T follicular helper cell (primary cell): ENCODE data around the gene CNBD2.
"Not testable (repeated sequence)": the region's sequence is repeated elsewhere in the genome, so short reads cannot be mapped to it uniquely, and the experiment has no call there.

ENCODE experiments used
- DNase-seq: peaks from one replicate; pipeline ENCODE4 v3.0.0-alpha.2; 2020; ENCODE audit warnings: low read depth

The CNBD2 gene

DNA sequence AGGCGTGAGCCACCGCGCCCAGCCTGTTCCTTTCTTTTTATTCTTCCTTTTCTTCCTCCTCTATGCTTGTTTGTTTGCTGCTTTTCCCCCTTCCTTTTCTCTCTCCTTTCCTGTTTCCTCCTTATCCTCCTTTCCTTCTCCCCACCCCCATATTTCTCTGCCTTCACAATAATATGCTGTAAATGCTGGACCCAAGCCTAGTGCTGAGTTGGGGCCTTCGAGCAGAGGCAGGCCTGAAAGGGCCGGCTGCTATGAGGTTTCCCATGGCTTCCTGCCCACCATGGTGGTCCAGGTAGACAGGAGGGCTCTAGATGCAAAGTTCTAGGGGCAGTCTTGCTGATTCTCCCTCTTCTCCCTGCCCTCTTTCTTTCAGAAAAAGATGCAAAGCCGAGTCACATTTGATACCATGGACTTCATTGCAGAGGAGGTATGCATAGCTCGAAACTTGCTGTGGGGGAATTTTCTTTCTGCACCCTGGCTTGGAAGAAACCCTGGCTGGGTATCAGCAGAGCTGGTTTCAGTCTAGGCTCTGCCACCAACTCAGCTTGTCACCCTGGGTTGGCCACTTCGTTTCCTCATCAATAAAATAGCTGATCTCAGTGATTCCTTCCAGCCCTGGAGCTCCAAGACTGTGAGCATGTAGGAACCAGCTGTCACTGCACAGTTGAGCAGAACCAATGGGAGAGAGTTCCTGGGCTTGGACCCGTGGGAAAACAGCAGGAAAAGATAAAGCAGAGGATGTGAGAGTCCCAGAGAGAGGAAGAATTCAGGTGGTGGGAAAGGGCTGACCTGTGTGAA lies 7.4 kb downstream of the CNBD2 start:
- no peak for DNase-seq

DNA sequence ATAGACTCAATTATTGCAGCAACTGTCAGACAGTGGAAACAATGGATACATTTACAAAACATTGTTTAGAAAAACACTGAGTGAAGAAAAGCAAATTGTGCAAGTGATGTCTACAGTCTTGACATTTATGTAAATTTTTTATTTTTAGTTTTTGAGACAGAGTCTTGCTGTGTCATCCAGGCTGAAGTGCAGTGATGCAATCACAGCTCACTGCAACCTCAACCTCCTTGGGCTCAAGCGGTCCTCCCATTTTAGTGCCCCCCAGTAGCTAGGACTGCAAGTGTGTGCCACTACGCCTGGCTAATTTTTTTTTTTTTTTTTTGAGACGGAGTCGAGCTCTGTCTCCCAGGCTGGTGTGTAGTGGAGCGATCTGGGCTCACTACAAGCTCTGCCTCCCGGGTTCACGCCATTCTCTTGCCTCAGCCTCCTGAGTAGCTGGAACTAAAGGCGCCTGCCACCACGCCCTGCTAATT lies 9.7 kb downstream of the CNBD2 start:
- DNase-seq = no peak

GRCh38 chr20:35979544-35979943 lies 11.2 kb downstream of the CNBD2 start:
- DNase-seq = no peak

DNA sequence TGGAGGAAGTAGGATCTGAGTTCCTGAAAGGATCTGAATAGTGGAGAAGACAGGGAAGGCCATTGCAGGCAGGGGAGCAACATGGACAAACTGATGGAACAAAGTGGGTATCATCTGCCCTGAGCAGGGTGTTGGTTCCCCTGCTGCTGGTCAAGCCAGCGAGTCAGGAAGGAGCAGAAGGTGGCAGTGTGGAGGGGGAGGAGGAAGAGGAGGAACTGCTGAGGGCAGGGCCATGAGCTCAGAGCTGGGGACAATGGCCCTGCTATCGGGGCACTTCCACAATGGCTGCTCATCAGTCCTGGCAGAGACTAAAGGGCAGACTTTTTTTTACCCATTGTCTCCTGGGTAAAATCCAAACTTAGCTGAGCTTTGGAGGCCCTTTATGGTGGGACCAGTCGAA lies 13.6 kb downstream of the CNBD2 start:
- no peak for DNase-seq

- no peak for DNase-seq
Observed at GRCh38 chr20:35984382-35984781, 16.0 kb downstream of the CNBD2 start.

DNA sequence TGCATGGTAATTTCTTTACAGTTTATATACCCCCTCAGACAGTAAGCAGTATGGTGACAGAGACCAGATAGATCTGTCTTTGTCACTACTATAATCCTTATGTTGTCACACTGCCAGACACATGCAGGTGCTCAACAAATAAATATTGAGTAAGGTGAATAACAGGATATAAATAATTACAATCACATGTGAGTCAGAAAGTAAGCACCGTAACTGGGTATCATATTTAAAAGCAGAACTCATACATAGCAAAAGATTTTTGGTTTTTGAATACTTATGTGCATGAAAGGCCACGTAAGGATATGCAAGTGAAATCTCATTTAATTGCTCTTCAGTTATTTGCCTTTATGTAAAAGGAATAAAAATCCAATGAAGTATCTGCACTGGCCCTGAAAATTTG lies 17.4 kb downstream of the CNBD2 start:
- DNase-seq = no peak

DNA sequence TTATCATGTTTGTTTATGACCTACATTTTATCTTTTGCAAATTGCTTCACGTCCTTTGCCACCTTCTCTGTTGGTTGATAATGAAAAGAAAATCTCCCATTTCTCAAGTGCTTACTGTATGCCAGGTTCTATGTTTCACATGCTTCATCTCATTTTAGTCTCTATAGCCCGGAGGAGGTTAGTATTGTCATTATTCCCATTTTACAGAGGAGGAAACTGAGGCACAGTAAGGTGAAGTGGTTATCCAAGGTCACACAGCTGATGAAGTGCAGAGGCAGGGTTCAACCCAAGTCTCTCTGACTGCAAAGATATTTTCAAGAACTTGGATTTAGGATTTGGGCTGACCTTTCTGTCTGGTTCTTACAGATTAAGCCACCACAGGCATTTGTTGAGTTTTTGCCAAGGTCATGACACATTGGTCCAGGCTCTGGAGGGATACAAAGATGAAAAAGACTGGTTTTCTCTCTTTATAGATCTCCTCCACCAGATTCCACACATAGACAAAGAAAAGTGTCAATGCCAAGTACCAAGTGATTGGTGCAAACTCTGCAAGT lies 20.6 kb downstream of the CNBD2 start:
- no peak for DNase-seq

GRCh38 chr20:35991142-35991771 lies 22.9 kb downstream of the CNBD2 start:
- DNase-seq = no peak

DNA sequence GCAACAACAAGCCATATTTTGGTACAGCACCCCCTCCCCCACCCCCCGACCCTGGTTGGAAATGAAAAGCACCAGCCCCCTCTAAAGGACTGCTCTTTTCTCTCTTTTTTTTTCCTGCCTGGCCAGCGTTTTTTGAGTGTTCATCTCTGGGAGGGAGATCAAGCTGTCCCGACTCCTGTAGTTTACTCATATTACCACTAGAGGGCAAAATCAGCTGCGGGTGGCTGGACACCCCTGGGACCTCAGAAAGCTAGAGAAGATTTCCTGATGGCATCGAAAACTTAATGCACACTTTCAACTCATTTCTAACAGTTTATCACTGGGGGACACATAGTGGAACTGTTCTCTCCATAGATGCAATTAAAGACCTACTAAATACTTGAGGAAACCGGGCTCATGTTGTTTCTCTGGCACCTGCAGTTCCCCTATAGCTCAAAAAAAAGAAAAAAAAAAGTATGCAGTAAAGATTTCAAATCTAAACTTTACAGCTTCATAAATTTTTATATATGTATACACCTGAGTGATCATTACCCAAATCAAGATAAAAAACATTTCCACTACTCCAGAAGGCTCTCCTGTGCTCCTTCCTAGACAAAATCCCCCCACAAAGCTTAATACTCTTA lies 24.4 kb downstream of the CNBD2 start:
- DNase-seq = peak; percentile 17

DNA sequence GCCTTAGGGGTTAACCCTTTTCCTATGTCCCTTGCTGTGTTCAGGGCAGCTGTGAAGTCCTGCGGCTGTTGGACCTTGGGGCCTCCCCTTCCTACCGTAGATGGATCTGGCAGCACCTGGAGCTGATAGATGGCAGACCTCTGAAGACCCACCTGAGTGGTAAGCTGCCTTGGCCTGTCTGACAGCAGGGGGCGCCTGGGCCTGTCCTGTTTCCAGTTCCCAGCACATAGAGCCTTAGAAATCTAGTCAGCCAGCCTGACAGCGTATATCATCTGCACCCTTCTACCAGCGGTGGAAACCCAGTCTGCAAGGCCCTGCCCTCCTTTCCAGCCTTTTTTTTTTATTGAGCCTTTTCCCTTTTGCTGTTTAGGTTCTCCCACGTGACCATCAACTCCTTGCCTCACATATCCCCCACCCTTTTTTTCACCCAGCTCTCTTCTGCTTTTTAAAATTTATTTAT lies 26.6 kb downstream of the CNBD2 start:
- DNase-seq = peak; percentile 75

- not testable (repeated sequence) for DNase-seq
Observed at GRCh38 chr20:35996492-35996891, 28.1 kb downstream of the CNBD2 start.

- DNase-seq = not testable (repeated sequence)
Observed at GRCh38 chr20:36001331-36001730, 32.9 kb downstream of the CNBD2 start.

DNA sequence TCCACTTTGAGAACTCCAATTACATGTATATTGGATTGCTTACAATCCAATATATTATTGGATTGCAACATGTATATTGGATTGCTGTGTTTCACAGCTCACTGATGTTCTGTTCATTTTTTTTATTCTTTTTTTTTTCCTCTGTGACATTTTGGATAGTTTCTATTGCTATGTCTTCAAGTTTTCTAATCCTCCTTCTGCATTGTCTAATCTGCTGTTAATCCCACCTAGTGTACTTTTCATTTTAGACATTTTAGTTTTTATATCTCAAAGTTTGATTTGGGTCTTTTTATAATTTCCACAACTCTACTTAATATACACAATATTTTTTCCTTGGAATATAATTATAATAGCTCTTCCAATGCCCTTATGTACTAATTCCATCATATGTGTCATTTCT lies 34.5 kb downstream of the CNBD2 start:
- no peak for DNase-seq

GRCh38 chr20:36004045-36004444 lies 35.7 kb downstream of the CNBD2 start:
- DNase-seq = no peak

GRCh38 chr20:36008461-36009035 lies 40.2 kb downstream of the CNBD2 start:
- DNase-seq = no peak

DNA sequence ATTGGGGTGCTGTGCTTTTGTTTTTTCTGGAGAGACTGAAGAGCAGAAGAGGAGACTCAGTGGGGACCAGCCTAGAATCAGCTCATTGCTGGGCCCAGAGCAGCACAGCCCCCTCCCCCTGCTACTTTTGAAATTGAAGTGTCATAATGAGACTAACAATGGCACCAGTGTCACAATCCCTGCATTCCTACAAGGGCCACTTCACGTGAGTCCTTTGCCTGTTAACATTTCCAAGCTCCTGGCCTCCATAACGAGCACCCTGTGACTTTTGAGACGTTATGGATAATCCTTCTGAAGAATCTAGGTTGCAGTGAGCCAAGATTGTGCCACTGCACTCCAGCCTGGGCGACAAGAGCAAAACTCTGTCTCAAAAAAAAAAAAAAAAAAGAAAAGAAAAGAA lies 41.7 kb downstream of the CNBD2 start:
- DNase-seq = no peak

DNA sequence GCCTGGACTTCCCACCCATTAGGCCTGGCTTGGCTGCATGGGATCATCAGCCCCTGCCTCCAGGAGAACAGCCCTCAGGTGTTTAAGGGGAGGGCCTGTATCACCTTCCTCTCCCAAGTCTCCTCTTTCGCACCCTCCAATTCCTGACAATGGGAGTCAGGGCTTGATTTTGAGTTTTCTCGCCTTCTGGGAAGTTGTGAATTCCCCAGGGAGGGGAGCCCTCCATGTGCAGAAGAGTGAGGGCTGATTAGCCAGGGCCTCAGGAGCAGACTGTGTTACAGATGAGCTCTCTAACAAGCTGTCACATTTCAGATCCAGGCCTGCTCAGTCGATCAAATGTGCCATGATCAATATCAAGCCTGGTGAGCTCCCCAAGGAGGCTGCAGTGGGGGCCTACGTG lies 42.4 kb downstream of the CNBD2 start:
- DNase-seq = no peak

- DNase-seq = no peak
Observed at GRCh38 chr20:36015806-36016403, 47.5 kb downstream of the CNBD2 start.

DNA sequence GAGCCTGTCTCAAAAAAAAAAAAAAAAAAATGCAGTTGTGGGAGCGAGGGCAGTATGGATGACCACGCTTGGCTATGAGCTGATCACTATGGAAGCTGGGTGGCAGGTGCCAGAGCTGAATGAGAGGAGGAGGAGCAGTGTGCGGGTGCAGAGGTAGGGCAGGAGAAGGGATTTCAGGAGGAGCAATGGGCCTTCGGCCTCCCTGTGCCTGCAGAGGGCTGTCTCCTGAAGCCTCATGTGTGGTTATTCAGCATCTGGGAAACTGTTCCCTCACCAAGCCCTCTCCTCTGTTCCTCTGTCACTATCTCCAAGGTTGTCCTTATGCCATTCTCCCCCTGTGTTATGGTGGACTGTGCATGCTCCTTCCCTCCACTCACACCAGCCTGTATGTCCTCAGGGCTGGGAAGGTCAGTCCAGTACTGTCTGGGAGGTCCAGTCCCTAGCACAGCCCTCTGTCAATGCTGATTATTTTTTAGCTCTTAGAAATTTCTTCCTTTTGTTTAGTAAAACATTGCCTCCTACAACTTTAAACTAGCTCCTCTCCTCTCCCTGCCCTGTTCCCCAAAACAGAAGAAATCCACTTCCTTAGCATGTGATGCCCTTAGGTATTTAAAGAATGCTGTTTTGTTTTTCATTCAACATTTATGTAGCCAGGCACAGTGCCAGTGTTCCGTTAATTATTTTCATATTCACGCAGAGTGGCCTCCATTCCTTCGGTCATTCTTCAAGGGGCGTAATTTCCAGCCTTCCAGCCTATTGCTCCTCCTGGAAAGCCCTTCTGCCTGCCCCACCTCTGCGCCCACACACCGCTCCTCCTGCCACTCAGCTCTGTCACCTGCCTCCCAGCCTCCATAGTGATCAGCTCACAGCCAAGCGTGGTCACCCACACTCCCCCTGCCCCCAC lies 48.9 kb downstream of the CNBD2 start:
- no peak for DNase-seq

DNA sequence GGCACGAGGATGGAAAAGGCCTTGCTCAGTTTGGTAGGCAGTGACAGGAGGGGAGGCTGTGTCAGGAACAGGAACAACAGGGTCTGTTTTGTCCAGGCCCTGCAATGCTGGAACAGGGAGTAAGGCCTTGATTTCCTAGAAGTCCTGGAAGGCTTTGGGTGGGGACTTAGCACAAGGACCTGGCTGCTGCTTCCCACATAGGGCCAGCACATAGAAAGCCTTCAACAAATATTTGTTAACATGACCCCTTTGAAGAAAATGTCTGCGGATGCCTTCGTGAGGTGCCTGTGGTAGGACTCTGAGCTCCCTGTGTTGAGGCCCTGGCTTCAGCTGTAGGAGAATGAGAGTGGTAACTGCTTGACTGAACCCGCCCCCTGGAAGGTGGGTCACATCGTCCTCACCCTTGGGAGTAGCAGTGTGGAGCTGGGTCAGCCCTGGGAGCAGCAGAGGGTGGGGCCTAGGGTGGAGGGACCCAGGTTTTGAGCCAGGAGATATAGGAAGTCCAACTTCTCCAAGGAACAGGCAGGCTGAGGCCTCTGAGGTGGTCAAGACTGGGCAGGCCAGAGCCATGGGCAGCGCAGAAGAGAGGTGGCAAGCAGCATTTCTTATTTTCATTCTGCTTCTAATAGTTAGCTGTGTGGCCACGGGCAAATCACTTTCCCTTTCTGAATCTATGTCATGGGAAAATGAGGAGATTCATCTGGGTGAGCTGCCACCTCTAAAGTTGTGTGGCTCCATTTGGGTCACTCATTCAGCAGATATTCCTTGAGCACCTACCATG lies 50.0 kb downstream of the CNBD2 start:
- no peak for DNase-seq
